H1 (cell line): Measurements from ENCODE around the gene ITGA11. TPM values are rescaled to one million over a fixed set of nuclear protein-coding genes. Genes with fewer than 3 reads are reported as not detected.

Experiments used
- POLR2A ChIP-seq, 2 experiments: IDR thresholded peaks; 1 replicate in 1 of 2; 2 replicates in 1 of 2; pipeline ENCODE4 v1.6.1; 2011; ENCODE audit warnings: low read depth in 2 of 2, low read length in 2 of 2, mild to moderate bottlenecking in 2 of 2; ENCODE audit errors: control extremely low read depth in 1 of 2
- polyA plus RNA-seq, 7 experiments: library from polyadenylated mRNA; depleted of rRNA in 3 of 7; stranded (reverse) in 5 of 7; unstranded in 2 of 7; fragments of >200 nt in 5 of 7; fragments of 200-250 nt in 2 of 7; gene quantifications; 1 replicate in 5 of 7; 2 replicates in 1 of 7; 4 replicates in 1 of 7; pipeline versions ENCODE4 v1.2.1 to v1.2.3, GENCODE V29; 2011 to 2013; ENCODE audit warnings: missing spikeins in 2 of 7, mixed read lengths in 2 of 7
- total RNA-seq: library from RNA; stranded (reverse); fragmentation: NEBNext Ultra II Directional; extraction: Animal tissue kit (Norgen Biotek cat#: 25700); gene quantifications from 2 replicates; pipeline ENCODE4 v1.2.1, GENCODE V29; 2021

Gene ITGA11
- total and polyA plus RNA-seq, 2 of the 8 experiments (the other 6 are each of a cell fraction or from before 2014, with no cell fraction given) = 0.05 to 0.06 TPM

DNA sequence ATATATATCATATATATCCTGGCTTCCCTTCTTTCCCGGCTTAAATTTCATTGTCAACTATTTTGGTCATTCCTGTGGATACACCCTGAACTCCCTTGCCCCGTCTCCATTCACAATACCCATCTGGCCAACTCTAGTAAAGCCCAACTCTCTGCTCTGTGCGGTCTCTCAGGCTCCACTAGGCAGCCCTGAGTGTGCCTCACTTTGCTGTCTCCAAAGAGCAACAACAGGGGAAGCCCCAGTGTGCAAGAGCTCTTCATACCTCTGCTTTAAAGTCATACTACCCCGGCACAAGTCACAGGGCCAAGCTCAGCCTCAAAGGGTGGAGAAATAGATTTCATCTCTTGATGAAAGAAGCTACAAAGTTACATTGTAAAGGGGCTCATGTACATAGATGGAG is 173.3 kb downstream of the ITGA11 start (continued):
- TF ChIP-seq POLR2A (IDR thresholded peaks at IDR 0.05; ENCODE audit: control extremely low read depth in 1 of 2, low read depth in 2 of 2, low read length in 2 of 2) = no peak
